HCT116 (cell line): ENCODE measurements around the gene SRCAP. TPM values are rescaled to one million over a fixed set of nuclear protein-coding genes. Genes with fewer than 3 reads are reported as not detected.

Source experiments
- ATAC-seq: fragments of 200-7000 bp; cut with Tn5 transposase; 2 replicates; pipeline ENCODE4 v1.9.1; 2020; ENCODE audit warnings: mild to moderate bottlenecking, moderate library complexity
- BruUV-seq: library from RNA; stranded (reverse); fragments of 400-500 nt; replicated peaks from 2 replicates; lab custom pipeline; 2021; lab: Mats Ljungman, UMichigan
- CTCF ChIA-PET: fragments of 300-600 bp; sonication (Branson Sonifier 250); formaldehyde crosslinking; loops from one replicate; lab custom pipeline; 2021; ENCODE audit warnings: antibody characterized with exemption; lab: Charles Lee
- POLR2A ChIA-PET: fragments of 300-600, 350-600 bp; sonication (Branson Sonifier 250); formaldehyde crosslinking; loops from one replicate; lab custom pipeline; 2021; ENCODE audit warnings: antibody characterized with exemption; lab: Charles Lee
- RAD21 ChIA-PET, 2 experiments: fragments of 300-600 bp; sonication (Branson Sonifier 250); formaldehyde crosslinking; loops; one replicate each; lab custom pipeline; 2023; ENCODE audit warnings: low total read pairs in 2 of 2; ENCODE audit not compliant: uncharacterized antibody in 2 of 2, unreplicated experiment in 2 of 2, low non-redundant PET in 1 of 2; lab: Charles Lee
- DNase-seq: peaks from one replicate; pipeline ENCODE4 v3.0.0-alpha.2; 2010; ENCODE audit warnings: low read depth, low spot score
- H2AFZ ChIP-seq: fragments of 200-600 bp; shearing (Covaris generic), sonication (generic); 2 replicates; pipeline ENCODE4 v1.6.1; 2017; ENCODE audit warnings: low read depth, mixed run types, mixed read lengths, antibody characterized with exemption, low read length; ENCODE audit not compliant: poor library complexity, severe bottlenecking
- H3K27ac ChIP-seq: 2 replicates; pipeline ENCODE4 v1.5.1; 2012; ENCODE audit warnings: low read depth, low read length
- H3K27me3 ChIP-seq: fragments of 200-600 bp; sonication (generic); 2 replicates; pipeline ENCODE4 v1.6.1; 2016; ENCODE audit warnings: mixed run types, low read length, mixed read lengths; ENCODE audit not compliant: insufficient read depth
- H3K36me3 ChIP-seq, 2 experiments: fragments of 200-500 bp in 1 of 2; fragments of 200-600 bp in 1 of 2; sonication (Bioruptor generic) in 1 of 2; sonication (generic) in 1 of 2; 2 replicates each; pipeline versions ENCODE4 v1.5.1 to v1.6.1; 2014 to 2016; ENCODE audit warnings: low read length in 2 of 2, inconsistent platforms in 1 of 2, mixed read lengths in 1 of 2, mixed run types in 1 of 2; ENCODE audit not compliant: insufficient read depth in 2 of 2, control insufficient read depth in 1 of 2
- H3K4me1 ChIP-seq, 2 experiments: fragments of 200-600 bp in 1 of 2; sonication (generic) in 1 of 2; 2 replicates each; pipeline versions ENCODE4 v1.5.1 to v1.6.1; 2012 to 2017; ENCODE audit warnings: low read length in 2 of 2, inconsistent platforms in 1 of 2, mild to moderate bottlenecking in 1 of 2, mixed read lengths in 1 of 2, mixed run types in 1 of 2, moderate library complexity in 1 of 2; ENCODE audit not compliant: insufficient read depth in 2 of 2, control insufficient read depth in 1 of 2
- H3K4me2 ChIP-seq: fragments of 200-600 bp; sonication (generic); 2 replicates; pipeline ENCODE4 v1.6.1; 2017; ENCODE audit warnings: mixed run types, low read length, mixed read lengths
- H3K4me3 ChIP-seq, 2 experiments: fragments of 200-600 bp in 1 of 2; sonication (generic) in 1 of 2; replicated peaks in 1 of 2; 2 replicates each; pipeline ENCODE4 v1.5.1; 2011 to 2016; ENCODE audit warnings: low read length in 2 of 2, control low read depth in 1 of 2, low read depth in 1 of 2, mild to moderate bottlenecking in 1 of 2, mixed read lengths in 1 of 2, mixed run types in 1 of 2
- H3K79me2 ChIP-seq: fragments of 200-600 bp; sonication (generic); 2 replicates; pipeline ENCODE4 v1.6.1; 2017; ENCODE audit warnings: mild to moderate bottlenecking, mixed run types, low read length, moderate library complexity, mixed read lengths; ENCODE audit not compliant: insufficient read depth
- H3K9ac ChIP-seq: fragments of 200-600 bp; sonication (generic); 2 replicates; pipeline ENCODE4 v1.6.1; 2016; ENCODE audit warnings: low read length, mixed read lengths
- H3K9me2 ChIP-seq: fragments of 200-600 bp; sonication (generic), shearing (Covaris generic); 2 replicates; pipeline ENCODE4 v1.6.1; 2017; ENCODE audit warnings: mixed run types, mild to moderate bottlenecking, moderate library complexity; ENCODE audit not compliant: insufficient read depth
- H3K9me3 ChIP-seq, 2 experiments: fragments of 200-500 bp in 1 of 2; fragments of 200-600 bp in 1 of 2; sonication (Bioruptor generic) in 1 of 2; sonication (generic) in 1 of 2; 2 replicates each; pipeline ENCODE4 v1.6.1; 2014 to 2017; ENCODE audit warnings: low read length in 2 of 2, mixed read lengths in 2 of 2, inconsistent platforms in 1 of 2, low read depth in 1 of 2, mild to moderate bottlenecking in 1 of 2, mixed run types in 1 of 2, moderate library complexity in 1 of 2; ENCODE audit not compliant: control insufficient read depth in 1 of 2, insufficient read depth in 1 of 2
- H4K20me1 ChIP-seq: fragments of 200-600 bp; sonication (generic), shearing (Covaris generic); 2 replicates; pipeline ENCODE4 v1.6.1; 2017; ENCODE audit warnings: mixed run types, mild to moderate bottlenecking, moderate library complexity; ENCODE audit not compliant: insufficient read depth
- EZH2 ChIP-seq: fragments of 200-600 bp; sonication (generic); IDR thresholded peaks from 2 replicates; pipeline ENCODE4 v1.6.1; 2017; ENCODE audit warnings: antibody characterized with exemption, mixed run types
- POLR2A ChIP-seq: IDR thresholded peaks from 2 replicates; pipeline ENCODE4 v1.7.0; 2011; ENCODE audit warnings: borderline replicate concordance; ENCODE audit not compliant: insufficient read depth, insufficient read length; ENCODE audit errors: extremely low read depth
- SRF ChIP-seq: IDR thresholded peaks from 2 replicates; pipeline ENCODE4 v1.6.1; 2012; ENCODE audit warnings: low read depth
- TCF7L2 ChIP-seq: IDR thresholded peaks from 2 replicates; pipeline ENCODE4 v1.7.0; 2011; ENCODE audit warnings: borderline replicate concordance, inconsistent platforms; ENCODE audit not compliant: insufficient read depth, insufficient read length; ENCODE audit errors: extremely low read depth
- ZFX ChIP-seq: fragments of 450-650 bp; IDR thresholded peaks from 2 replicates; pipeline ENCODE4 v1.6.1; 2017
- intact Hi-C: fragments of 100-400 bp; cut with micrococcal nuclease; formaldehyde crosslinking; loops from 2 replicates; pipeline ENCODE4 v1.10.0; 2022
- total RNA-seq: library from RNA; stranded (reverse); gene quantifications from one replicate; pipeline ENCODE4 v1.2.1, GENCODE V29; 2021; ENCODE audit not compliant: unreplicated experiment
- TF ChIP-seq, protein P1 (sequence below), 3 experiments: fragments of 200-600 bp in 1 of 3; sonication (generic) in 1 of 3; IDR thresholded peaks in 2 of 3; conservative IDR thresholded peaks in 1 of 3; 2 replicates each; pipeline ENCODE4 v1.5.1; 2012 to 2017; ENCODE audit warnings: low read depth in 2 of 3, low read length in 2 of 3, antibody characterized with exemption in 1 of 3, borderline replicate concordance in 1 of 3, control low read depth in 1 of 3, mild to moderate bottlenecking in 1 of 3, mixed read lengths in 1 of 3, mixed run types in 1 of 3, moderate library complexity in 1 of 3; ENCODE audit not compliant: insufficient read depth in 1 of 3
- TF ChIP-seq, protein P2 (sequence below): IDR thresholded peaks from 2 replicates; pipeline ENCODE4 v1.6.1; 2012; ENCODE audit warnings: low read depth

Gene SRCAP
- total RNA-seq, 1 experiment from 2014 or later: 59.6 TPM

DNA sequence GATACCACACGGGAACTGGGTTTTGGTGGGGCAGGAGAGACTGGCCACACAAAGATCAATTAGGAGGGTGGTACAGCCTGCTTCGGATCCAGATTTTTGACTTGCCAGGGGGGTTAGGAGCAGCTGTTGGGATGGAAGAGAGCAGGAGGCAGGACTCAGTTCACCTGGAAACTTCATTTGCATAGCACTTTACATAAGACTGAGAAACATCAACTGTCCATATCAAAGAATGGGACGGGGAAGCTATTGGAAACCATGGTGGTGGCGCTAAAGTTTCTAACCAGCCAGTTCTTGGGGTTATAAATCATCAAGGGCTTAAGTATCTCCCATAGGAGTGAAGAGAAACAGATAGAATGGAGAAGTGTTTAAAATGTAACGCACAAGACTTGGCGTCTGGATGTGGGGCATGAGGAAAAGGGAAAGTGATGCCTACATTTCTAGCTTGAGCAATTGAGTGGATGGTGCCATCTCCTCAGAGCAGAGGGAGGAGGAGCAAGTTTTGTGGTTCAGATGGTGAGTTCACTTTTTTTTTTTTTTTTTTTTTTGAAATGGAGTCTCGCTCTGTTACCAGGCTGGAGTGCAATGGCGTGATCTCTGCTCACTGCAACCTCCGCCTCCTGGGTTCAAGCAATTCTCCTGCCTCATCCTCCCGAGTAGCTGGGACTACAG lies 6.4 kb upstream of the SRCAP start:
- POLR2A ChIA-PET: interaction anchor here (0.7 kb wide), 1 partner anchor 450 kb away, joined by 5 read pairs; no protein-coding TSS in a partner anchor
- no peaks in the 10 kb centered on the region for H3K9me3 ChIP-seq
- RAD21 ChIA-PET: no interaction called here
- no peak overlapping the region for H3K4me2 ChIP-seq
- no peak for TF ChIP-seq ZFX
- no peak for TF ChIP-seq EZH2
- TF ChIP-seq SRF: no peak
- no peak for TF ChIP-seq TCF7L2
- TF ChIP-seq, protein P1, sequence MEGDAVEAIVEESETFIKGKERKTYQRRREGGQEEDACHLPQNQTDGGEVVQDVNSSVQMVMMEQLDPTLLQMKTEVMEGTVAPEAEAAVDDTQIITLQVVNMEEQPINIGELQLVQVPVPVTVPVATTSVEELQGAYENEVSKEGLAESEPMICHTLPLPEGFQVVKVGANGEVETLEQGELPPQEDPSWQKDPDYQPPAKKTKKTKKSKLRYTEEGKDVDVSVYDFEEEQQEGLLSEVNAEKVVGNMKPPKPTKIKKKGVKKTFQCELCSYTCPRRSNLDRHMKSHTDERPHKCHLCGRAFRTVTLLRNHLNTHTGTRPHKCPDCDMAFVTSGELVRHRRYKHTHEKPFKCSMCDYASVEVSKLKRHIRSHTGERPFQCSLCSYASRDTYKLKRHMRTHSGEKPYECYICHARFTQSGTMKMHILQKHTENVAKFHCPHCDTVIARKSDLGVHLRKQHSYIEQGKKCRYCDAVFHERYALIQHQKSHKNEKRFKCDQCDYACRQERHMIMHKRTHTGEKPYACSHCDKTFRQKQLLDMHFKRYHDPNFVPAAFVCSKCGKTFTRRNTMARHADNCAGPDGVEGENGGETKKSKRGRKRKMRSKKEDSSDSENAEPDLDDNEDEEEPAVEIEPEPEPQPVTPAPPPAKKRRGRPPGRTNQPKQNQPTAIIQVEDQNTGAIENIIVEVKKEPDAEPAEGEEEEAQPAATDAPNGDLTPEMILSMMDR (IDR thresholded peaks at IDR 0.05 in 2 of 3, conservative IDR thresholded peaks at IDR 0.05 in 1 of 3; ENCODE audit: borderline replicate concordance in 1 of 3, insufficient read depth in 1 of 3, low read depth in 2 of 3, low read length in 2 of 3): no peak
- TF ChIP-seq, protein P2, sequence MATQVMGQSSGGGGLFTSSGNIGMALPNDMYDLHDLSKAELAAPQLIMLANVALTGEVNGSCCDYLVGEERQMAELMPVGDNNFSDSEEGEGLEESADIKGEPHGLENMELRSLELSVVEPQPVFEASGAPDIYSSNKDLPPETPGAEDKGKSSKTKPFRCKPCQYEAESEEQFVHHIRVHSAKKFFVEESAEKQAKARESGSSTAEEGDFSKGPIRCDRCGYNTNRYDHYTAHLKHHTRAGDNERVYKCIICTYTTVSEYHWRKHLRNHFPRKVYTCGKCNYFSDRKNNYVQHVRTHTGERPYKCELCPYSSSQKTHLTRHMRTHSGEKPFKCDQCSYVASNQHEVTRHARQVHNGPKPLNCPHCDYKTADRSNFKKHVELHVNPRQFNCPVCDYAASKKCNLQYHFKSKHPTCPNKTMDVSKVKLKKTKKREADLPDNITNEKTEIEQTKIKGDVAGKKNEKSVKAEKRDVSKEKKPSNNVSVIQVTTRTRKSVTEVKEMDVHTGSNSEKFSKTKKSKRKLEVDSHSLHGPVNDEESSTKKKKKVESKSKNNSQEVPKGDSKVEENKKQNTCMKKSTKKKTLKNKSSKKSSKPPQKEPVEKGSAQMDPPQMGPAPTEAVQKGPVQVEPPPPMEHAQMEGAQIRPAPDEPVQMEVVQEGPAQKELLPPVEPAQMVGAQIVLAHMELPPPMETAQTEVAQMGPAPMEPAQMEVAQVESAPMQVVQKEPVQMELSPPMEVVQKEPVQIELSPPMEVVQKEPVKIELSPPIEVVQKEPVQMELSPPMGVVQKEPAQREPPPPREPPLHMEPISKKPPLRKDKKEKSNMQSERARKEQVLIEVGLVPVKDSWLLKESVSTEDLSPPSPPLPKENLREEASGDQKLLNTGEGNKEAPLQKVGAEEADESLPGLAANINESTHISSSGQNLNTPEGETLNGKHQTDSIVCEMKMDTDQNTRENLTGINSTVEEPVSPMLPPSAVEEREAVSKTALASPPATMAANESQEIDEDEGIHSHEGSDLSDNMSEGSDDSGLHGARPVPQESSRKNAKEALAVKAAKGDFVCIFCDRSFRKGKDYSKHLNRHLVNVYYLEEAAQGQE: no peak
- no peak for TF ChIP-seq POLR2A
- peaks cover 5 to 12% of the 10 kb centered on the region in 2 experiments; a peak in 3 of 4 replicates for H3K4me1 ChIP-seq
- H4K20me1 ChIP-seq: no peaks in the 10 kb centered on the region
- ATAC-seq (no peak), DNase-seq (no peak)
- H3K4me3 ChIP-seq: no peak overlapping the region
- no peak overlapping the region for H3K9ac ChIP-seq
- CTCF ChIA-PET: no interaction called here
- H3K27me3 ChIP-seq: no peaks in the 10 kb centered on the region
- H3K79me2 ChIP-seq: no peaks in the 10 kb centered on the region
- H2AFZ ChIP-seq: no peak overlapping the region
- no peaks in the 10 kb centered on the region for H3K36me3 ChIP-seq
- intact Hi-C loops: no loop called here
- H3K27ac ChIP-seq: no peak overlapping the region
- no TSS peak for BruUV-seq
- no peaks in the 10 kb centered on the region for H3K9me2 ChIP-seq
